Measurements from ENCODE around the gene DCAKD.

DCAKD gene

GRCh38 chr17:44989552-44990138 lies 61.8 kb downstream of the DCAKD start:
- no peak for TF ChIP-seq GATA2 (IDR thresholded peaks at IDR 0.05; ENCODE audit: low read depth, low read length)
- TF ChIP-seq GATA3 (IDR thresholded peaks at IDR 0.05; ENCODE audit: low read depth, low read length) = no peak

GRCh38 chr17:44988044-44988942 lies 63.1 kb downstream of the DCAKD start:
- no peak for TF ChIP-seq GATA3 (IDR thresholded peaks at IDR 0.05; ENCODE audit: low read depth, low read length)
- TF ChIP-seq GATA2 (IDR thresholded peaks at IDR 0.05; ENCODE audit: low read depth, low read length) = no peak

- TF ChIP-seq GATA3 (IDR thresholded peaks at IDR 0.05; ENCODE audit: low read depth, low read length) (no peak), GATA2 (IDR thresholded peaks at IDR 0.05; ENCODE audit: low read depth, low read length) (no peak)
Measured at GRCh38 chr17:44983563-44983962, 67.9 kb downstream of the DCAKD start.

- TF ChIP-seq GATA3 (IDR thresholded peaks at IDR 0.05; ENCODE audit: low read depth, low read length) = no peak
- TF ChIP-seq GATA2 (IDR thresholded peaks at IDR 0.05; ENCODE audit: low read depth, low read length) = no peak
Measured at GRCh38 chr17:44982113-44982702, 69.2 kb downstream of the DCAKD start.

- no peak for TF ChIP-seq GATA2 (IDR thresholded peaks at IDR 0.05; ENCODE audit: low read depth, low read length)
- TF ChIP-seq GATA3 (IDR thresholded peaks at IDR 0.05; ENCODE audit: low read depth, low read length) = no peak
Measured at GRCh38 chr17:44981221-44981968, 70.0 kb downstream of the DCAKD start.

GRCh38 chr17:44979426-44979995 lies 71.9 kb downstream of the DCAKD start:
- TF ChIP-seq GATA2 (IDR thresholded peaks at IDR 0.05; ENCODE audit: low read depth, low read length) = no peak
- no peak for TF ChIP-seq GATA3 (IDR thresholded peaks at IDR 0.05; ENCODE audit: low read depth, low read length)

- TF ChIP-seq GATA2 (IDR thresholded peaks at IDR 0.05; ENCODE audit: low read depth, low read length) (no peak), GATA3 (IDR thresholded peaks at IDR 0.05; ENCODE audit: low read depth, low read length) (no peak)
Measured at GRCh38 chr17:44978807-44979206, 72.6 kb downstream of the DCAKD start.

GRCh38 chr17:44977814-44978550 lies 73.5 kb downstream of the DCAKD start:
- TF ChIP-seq GATA2 (IDR thresholded peaks at IDR 0.05; ENCODE audit: low read depth, low read length) (no peak), GATA3 (IDR thresholded peaks at IDR 0.05; ENCODE audit: low read depth, low read length) (no peak)

- TF ChIP-seq GATA3 (IDR thresholded peaks at IDR 0.05; ENCODE audit: low read depth, low read length) (no peak), GATA2 (IDR thresholded peaks at IDR 0.05; ENCODE audit: low read depth, low read length) (no peak)
Measured at GRCh38 chr17:44977065-44977464, 74.4 kb downstream of the DCAKD start.

GRCh38 chr17:44976206-44976605 lies 75.2 kb downstream of the DCAKD start:
- TF ChIP-seq GATA2 (IDR thresholded peaks at IDR 0.05; ENCODE audit: low read depth, low read length) (no peak), GATA3 (IDR thresholded peaks at IDR 0.05; ENCODE audit: low read depth, low read length) (no peak)
